ENCODE measurements around the gene GCLM. TPM values are rescaled to one million over a fixed set of nuclear protein-coding genes. Genes with fewer than 3 reads are reported as not detected.

GCLM gene
- total RNA-seq, 1 experiment from 2014 or later = 26.3 TPM

- Histone ChIP-seq H3K4me2 (ENCODE audit: low read length) (no peak overlapping the region), H2AFZ (ENCODE audit: low read length) (no peak overlapping the region), H3K4me3 (ENCODE audit: low read length) (no peak overlapping the region), H3K9ac (ENCODE audit: low read length) (no peak overlapping the region), H4K20me1 (ENCODE audit: low read length) (no peaks in the 10 kb centered on the region), H3K9me3 (ENCODE audit: low read length) (no peaks in the 10 kb centered on the region), H3K27me3 (ENCODE audit: low read length) (no peaks in the 10 kb centered on the region), H3K79me2 (ENCODE audit: low read length) (peaks cover 22% of the 10 kb centered on the region), H3F3A (ENCODE audit: low read length, unreplicated experiment) (peaks cover 9% of the 10 kb centered on the region), H3K27ac (ENCODE audit: low read length) (no peak overlapping the region), H3K9me2 (replicated peaks; ENCODE audit: low read length) (no peaks in the 10 kb centered on the region), H3K4me1 (ENCODE audit: insufficient read depth, low read length) (peaks cover 45% of the 10 kb centered on the region), H3K36me3 (ENCODE audit: low read depth, low read length) (no peaks in the 10 kb centered on the region)
- ATAC-seq (no peak), DNase-seq (no peak)
- BruUV-seq (replicated peaks) = no TSS peak
- CTCF ChIA-PET = no interaction called here
- TF ChIP-seq EZH2phosphoT487 (IDR thresholded peaks at IDR 0.05; ENCODE audit: borderline replicate concordance, low read length) (no peak), CTCF (conservative IDR thresholded peaks at IDR 0.05; ENCODE audit: low read depth, low read length) (no peak), EZH2 (IDR thresholded peaks at IDR 0.05; ENCODE audit: low read length, unreplicated experiment) (no peak)
- intact Hi-C loops (cut with micrococcal nuclease) = loop anchor here (10.0 kb wide), 3 partner anchors 256 to 536 kb away; partner anchors contain the start of gene DR1
- POLR2A ChIA-PET (ENCODE audit: unreplicated experiment) = no interaction called here
Observed at GRCh38 chr1:93840956-93841482, 68.2 kb downstream of the GCLM start.

- no peak overlapping the region for H3K9ac ChIP-seq (ENCODE audit: low read length)
- no peaks in the 10 kb centered on the region for H3K36me3 ChIP-seq (ENCODE audit: low read depth, low read length)
- no peak overlapping the region for H3K4me3 ChIP-seq (ENCODE audit: low read length)
- H3K79me2 ChIP-seq (ENCODE audit: low read length) = peaks cover 18% of the 10 kb centered on the region
- peaks cover 36% of the 10 kb centered on the region for H3K4me1 ChIP-seq (ENCODE audit: insufficient read depth, low read length)
- H3K9me3 ChIP-seq (ENCODE audit: low read length) = no peaks in the 10 kb centered on the region
- no peak for DNase-seq
- ChIA-PET POLR2A (ENCODE audit: unreplicated experiment) (no interaction called here), CTCF (no interaction called here)
- 0 out of 2 replicates have a peak overlapping the region, but pooled peaks have one; percentile 8 for H3K27ac ChIP-seq (ENCODE audit: low read length)
- no peak for TF ChIP-seq EZH2phosphoT487 (IDR thresholded peaks at IDR 0.05; ENCODE audit: borderline replicate concordance, low read length)
- no peak for TF ChIP-seq EZH2 (IDR thresholded peaks at IDR 0.05; ENCODE audit: low read length, unreplicated experiment)
- no peak for TF ChIP-seq CTCF (conservative IDR thresholded peaks at IDR 0.05; ENCODE audit: low read depth, low read length)
- H3K9me2 ChIP-seq (replicated peaks; ENCODE audit: low read length) = no peaks in the 10 kb centered on the region
- no peak overlapping the region for H2AFZ ChIP-seq (ENCODE audit: low read length)
- no TSS peak for BruUV-seq (replicated peaks)
- intact Hi-C loops (cut with micrococcal nuclease) = loop anchor here (10.0 kb wide), 3 partner anchors 255 to 535 kb away; partner anchors contain the start of gene DR1
- ATAC-seq = no peak
- no peak overlapping the region for H3K4me2 ChIP-seq (ENCODE audit: low read length)
- H3F3A ChIP-seq (ENCODE audit: low read length, unreplicated experiment) = peaks cover 6% of the 10 kb centered on the region
- H4K20me1 ChIP-seq (ENCODE audit: low read length) = no peaks in the 10 kb centered on the region
- no peaks in the 10 kb centered on the region for H3K27me3 ChIP-seq (ENCODE audit: low read length)
Observed at GRCh38 chr1:93839753-93840152, 69.5 kb downstream of the GCLM start.

GRCh38 chr1:93839307-93839706 lies 69.9 kb downstream of the GCLM start:
- intact Hi-C loops (cut with micrococcal nuclease) = no loop called here
- no TSS peak for BruUV-seq (replicated peaks)
- H3K27me3 ChIP-seq (ENCODE audit: low read length) = no peaks in the 10 kb centered on the region
- no peak; the same call in 1 of the 2 replicates for ATAC-seq
- DNase-seq = peak; percentile 60
- H3K4me3 ChIP-seq (ENCODE audit: low read length) = no peak overlapping the region
- ChIA-PET CTCF (no interaction called here), POLR2A (ENCODE audit: unreplicated experiment) (no interaction called here)
- peaks cover 32% of the 10 kb centered on the region for H3K4me1 ChIP-seq (ENCODE audit: insufficient read depth, low read length)
- no peak for TF ChIP-seq EZH2phosphoT487 (IDR thresholded peaks at IDR 0.05; ENCODE audit: borderline replicate concordance, low read length)
- TF ChIP-seq CTCF (conservative IDR thresholded peaks at IDR 0.05; ENCODE audit: low read depth, low read length) = no peak
- TF ChIP-seq EZH2 (IDR thresholded peaks at IDR 0.05; ENCODE audit: low read length, unreplicated experiment) = no peak
- H3K4me2 ChIP-seq (ENCODE audit: low read length) = no peak overlapping the region
- H3K9me3 ChIP-seq (ENCODE audit: low read length) = no peaks in the 10 kb centered on the region
- no peaks in the 10 kb centered on the region for H4K20me1 ChIP-seq (ENCODE audit: low read length)
- H3K36me3 ChIP-seq (ENCODE audit: low read depth, low read length) = no peaks in the 10 kb centered on the region
- H3F3A ChIP-seq (ENCODE audit: low read length, unreplicated experiment) = peaks cover 6% of the 10 kb centered on the region
- 0 out of 2 replicates have a peak overlapping the region, but pooled peaks have one; percentile 8 for H3K27ac ChIP-seq (ENCODE audit: low read length)
- no peak overlapping the region for H2AFZ ChIP-seq (ENCODE audit: low read length)
- no peaks in the 10 kb centered on the region for H3K9me2 ChIP-seq (replicated peaks; ENCODE audit: low read length)
- peaks cover 13% of the 10 kb centered on the region for H3K79me2 ChIP-seq (ENCODE audit: low read length)
- no peak overlapping the region for H3K9ac ChIP-seq (ENCODE audit: low read length)
